Cardiac muscle cell (in vitro differentiated cells and primary cell): ENCODE results near the gene PHF2. TPM values are rescaled to one million over a fixed set of nuclear protein-coding genes. Genes with fewer than 3 reads are reported as not detected.
A peak's percentile ranks its signal among the peaks of the same experiment; 100 is the strongest.

Experiments
- DNase-seq, 2 donors: peaks; one replicate each; pipeline versions ENCODE4 v3.0.0 to v3.0.0-alpha.2; 2010 to 2017; ENCODE audit warnings: low read depth in 1 of 2, low spot score in 1 of 2
- H3K27ac ChIP-seq: fragments of 200-600 bp; sonication (generic); 2 replicates; pipeline ENCODE4 v1.5.1; 2016
- H3K27me3 ChIP-seq: fragments of 200-600 bp; sonication (generic); 2 replicates; pipeline ENCODE4 v1.6.0; 2016; ENCODE audit warnings: control low read depth
- H3K36me3 ChIP-seq: fragments of 200-600 bp; sonication (generic); 2 replicates; pipeline ENCODE4 v1.5.1; 2016; ENCODE audit warnings: control low read depth
- H3K4me1 ChIP-seq: fragments of 200-600 bp; sonication (generic); 2 replicates; pipeline ENCODE4 v1.8.1; 2017; ENCODE audit warnings: low read depth, mild to moderate bottlenecking, mixed run types
- H3K4me3 ChIP-seq: fragments of 200-600 bp; sonication (generic); 2 replicates; pipeline ENCODE4 v1.5.1; 2016; ENCODE audit warnings: mild to moderate bottlenecking
- H3K9me3 ChIP-seq: fragments of 200-600 bp; sonication (generic); 2 replicates; pipeline ENCODE4 v1.5.1; 2017; ENCODE audit warnings: low read depth, mild to moderate bottlenecking, control low read depth
- CTCF ChIP-seq: IDR thresholded peaks from 2 replicates; pipeline ENCODE4 v1.5.1; 2012; ENCODE audit warnings: low read depth, mild to moderate bottlenecking, low read length
- polyA plus RNA-seq: library from polyadenylated mRNA; unstranded; fragments of >200 nt; fragmentation: Nextera tagmentation; extraction: Ambion mirVana; gene quantifications from 2 replicates; pipeline ENCODE4 v1.2.1, GENCODE V29; 2016
- total RNA-seq: library from RNA; depleted of rRNA; stranded (reverse); fragments of >200 nt; gene quantifications from 2 replicates; pipeline ENCODE4 v1.2.3, GENCODE V29; 2016

The PHF2 gene
- total and polyA plus RNA-seq, 2 experiments from 2014 or later, result 14.1 to 33.7 TPM

GRCh38 chr9:93558503-93558902 is 17.9 kb upstream of the PHF2 start:
- H3K4me1 ChIP-seq, result peaks cover 10% of the 10 kb centered on the region
- H3K36me3 ChIP-seq, result peaks cover 29% of the 10 kb centered on the region

GRCh38 chr9:93560991-93561390 is 15.4 kb upstream of the PHF2 start:
- Histone ChIP-seq H3K27me3 (no peaks in the 10 kb centered on the region), H3K27ac (no peak overlapping the region), H3K4me1 (no peaks in the 10 kb centered on the region), H3K9me3 (no peaks in the 10 kb centered on the region), H3K36me3 (peaks cover 32% of the 10 kb centered on the region), H3K4me3 (no peak overlapping the region)
- no peak for TF ChIP-seq CTCF
- DNase-seq, result no peak

More at GRCh38 chr9:93558503-93558902, 17.9 kb upstream of the PHF2 start:
- Histone ChIP-seq H3K27ac (no peak overlapping the region), H3K9me3 (no peaks in the 10 kb centered on the region), H3K4me3 (no peak overlapping the region), H3K27me3 (no peaks in the 10 kb centered on the region)
- no peak for DNase-seq
- no peak for TF ChIP-seq CTCF

GRCh38 chr9:93562157-93562556 is 14.2 kb upstream of the PHF2 start:
- Histone ChIP-seq H3K36me3 (peaks cover 32% of the 10 kb centered on the region), H3K4me3 (no peak overlapping the region)

GRCh38 chr9:93565089-93565488 is 11.3 kb upstream of the PHF2 start:
- Histone ChIP-seq H3K27ac (no peak overlapping the region), H3K27me3 (no peaks in the 10 kb centered on the region), H3K4me1 (peaks cover 8% of the 10 kb centered on the region), H3K36me3 (peaks cover 21% of the 10 kb centered on the region), H3K9me3 (no peaks in the 10 kb centered on the region), H3K4me3 (no peak overlapping the region)
- DNase-seq, result no peak
- no peak for TF ChIP-seq CTCF

More at GRCh38 chr9:93562157-93562556, 14.2 kb upstream of the PHF2 start:
- no peak for DNase-seq
- Histone ChIP-seq H3K9me3 (no peaks in the 10 kb centered on the region), H3K27ac (no peak overlapping the region), H3K4me1 (peaks cover 3% of the 10 kb centered on the region), H3K27me3 (no peaks in the 10 kb centered on the region)
- no peak for TF ChIP-seq CTCF

- Histone ChIP-seq H3K9me3 (no peaks in the 10 kb centered on the region), H3K36me3 (peaks cover 18% of the 10 kb centered on the region), H3K4me3 (peak overlapping the region; percentile 22), H3K4me1 (peaks cover 8% of the 10 kb centered on the region), H3K27me3 (no peaks in the 10 kb centered on the region), H3K27ac (peak overlapping the region; percentile 94)
- DNase-seq, result peak; percentile 98
- TF ChIP-seq CTCF, result peak; percentile 91
Measured at GRCh38 chr9:93566408-93567270, 9.7 kb upstream of the PHF2 start.
